GM12891 (cell line): ENCODE data around the gene ZNF48.

Experiments used
- POLR2A ChIP-seq: IDR thresholded peaks from 2 replicates; pipeline ENCODE4 v1.6.1; 2011; ENCODE audit warnings: low read depth, low read length, control low read depth
- POLR2AphosphoS5 ChIP-seq: IDR thresholded peaks from 2 replicates; pipeline ENCODE4 v1.6.1; 2011; ENCODE audit warnings: low read depth, low read length, control low read depth
- TAF1 ChIP-seq: IDR thresholded peaks from 2 replicates; pipeline ENCODE4 v1.6.1; 2011; ENCODE audit warnings: low read depth, low read length, control low read depth

DNA sequence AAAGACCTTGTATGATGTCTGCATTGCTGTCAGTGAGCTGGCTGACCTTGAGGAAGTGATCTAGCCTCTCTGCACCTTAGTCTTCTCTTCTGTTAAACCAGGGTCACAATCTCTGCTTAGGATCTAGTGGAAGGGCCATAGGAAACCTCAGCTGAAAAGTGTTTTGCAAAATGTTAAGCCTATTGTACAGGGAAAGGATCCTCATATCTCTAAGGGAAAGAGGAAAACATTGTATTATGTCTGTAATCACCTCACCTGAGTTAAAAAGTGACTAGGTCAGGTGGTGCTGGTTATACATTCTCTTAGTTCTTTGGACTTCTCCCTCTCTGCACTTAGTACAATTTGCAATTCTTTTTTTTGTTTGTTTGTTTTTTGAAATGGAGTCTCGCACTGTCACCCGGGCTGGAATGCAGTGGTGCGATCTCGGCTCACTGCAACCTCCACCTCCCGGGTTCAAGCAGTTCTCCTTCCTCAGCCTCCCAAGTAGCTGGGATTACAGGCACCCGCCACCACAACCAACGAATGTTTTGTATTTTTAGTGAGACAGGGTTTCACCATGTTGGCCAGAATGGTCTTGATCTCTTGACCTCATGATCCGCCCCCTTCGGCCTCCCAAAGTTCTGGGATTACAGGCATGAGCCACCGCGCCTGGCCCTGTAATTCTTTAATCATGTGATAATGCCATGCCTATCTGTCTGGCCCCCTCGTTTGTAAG is 52.4 kb downstream of the ZNF48 start:
- TF ChIP-seq TAF1 = no peak
- no peak for TF ChIP-seq POLR2A
- no peak for TF ChIP-seq POLR2AphosphoS5
